ENCODE results near the gene MTNR1B.

Gene MTNR1B

DNA sequence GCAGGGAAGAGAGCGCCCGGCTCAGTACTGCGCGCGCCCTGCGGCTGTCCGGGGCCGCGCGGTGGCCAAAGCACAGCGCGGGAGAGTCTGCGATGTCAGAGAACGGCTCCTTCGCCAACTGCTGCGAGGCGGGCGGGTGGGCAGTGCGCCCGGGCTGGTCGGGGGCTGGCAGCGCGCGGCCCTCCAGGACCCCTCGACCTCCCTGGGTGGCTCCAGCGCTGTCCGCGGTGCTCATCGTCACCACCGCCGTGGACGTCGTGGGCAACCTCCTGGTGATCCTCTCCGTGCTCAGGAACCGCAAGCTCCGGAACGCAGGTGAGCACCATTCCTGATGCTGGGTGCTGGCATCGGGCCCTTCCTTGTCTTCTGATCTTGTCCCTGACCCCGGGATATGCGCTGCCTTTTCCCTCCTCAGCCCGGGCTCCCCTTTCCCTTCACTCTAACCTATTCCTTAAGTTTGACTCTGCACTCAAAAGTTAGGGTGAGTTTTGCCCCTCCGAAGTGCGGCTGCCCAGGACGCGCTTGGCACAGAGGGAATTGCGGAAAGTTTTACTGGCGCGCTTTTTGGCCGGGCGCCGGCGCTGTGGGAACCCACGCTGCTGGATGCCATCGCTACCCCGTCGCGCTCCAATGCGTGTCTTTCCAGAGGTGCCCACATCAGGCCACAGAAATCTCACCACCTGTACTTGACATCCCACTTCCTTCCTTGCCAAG is at the start of gene MTNR1B:
TSS of gene MTNR1B (plus strand) at position 18 of the 714 bp plus-strand sequence. CDS start at position 93, 75 bp downstream.
- no peak for DNase-seq

DNA sequence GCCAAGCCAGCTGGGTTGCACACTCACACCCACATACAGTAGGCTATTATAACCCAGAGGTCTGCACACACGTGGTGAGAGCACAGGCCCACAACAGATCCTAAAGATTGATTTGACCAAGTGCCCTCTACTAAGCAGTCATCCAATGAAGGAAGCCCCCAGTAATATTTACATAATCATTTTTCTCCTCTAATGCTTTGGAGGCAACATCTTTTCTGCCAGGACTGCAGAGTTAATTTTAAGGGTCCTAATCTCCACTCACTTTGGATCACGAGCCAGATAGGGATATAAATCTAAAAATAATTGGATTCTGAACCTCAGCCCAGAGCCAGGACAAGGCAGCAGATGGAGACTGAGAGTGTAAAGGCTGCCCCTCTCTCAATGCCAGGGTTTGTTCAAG is 49.1 kb upstream of the MTNR1B start:
- no peak for DNase-seq

DNA sequence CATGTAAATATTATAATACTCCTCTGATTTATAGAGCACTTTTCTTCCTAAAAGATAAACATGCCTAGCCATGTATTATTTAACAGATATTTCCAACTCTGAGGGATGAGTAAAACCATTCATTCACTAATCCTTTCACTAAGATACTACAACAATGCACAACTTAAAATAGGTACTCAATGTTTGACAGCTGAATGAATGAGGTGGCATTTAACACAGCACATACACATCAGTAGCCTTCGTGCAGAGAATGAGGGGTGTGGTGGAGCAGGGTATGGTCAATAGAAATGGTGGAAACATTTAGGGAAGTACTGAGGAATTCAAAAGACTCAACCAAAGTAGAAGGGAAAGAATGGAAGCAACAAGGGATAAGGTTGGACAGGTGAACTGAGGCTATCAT is 46.7 kb upstream of the MTNR1B start:
- no peak for DNase-seq

DNA sequence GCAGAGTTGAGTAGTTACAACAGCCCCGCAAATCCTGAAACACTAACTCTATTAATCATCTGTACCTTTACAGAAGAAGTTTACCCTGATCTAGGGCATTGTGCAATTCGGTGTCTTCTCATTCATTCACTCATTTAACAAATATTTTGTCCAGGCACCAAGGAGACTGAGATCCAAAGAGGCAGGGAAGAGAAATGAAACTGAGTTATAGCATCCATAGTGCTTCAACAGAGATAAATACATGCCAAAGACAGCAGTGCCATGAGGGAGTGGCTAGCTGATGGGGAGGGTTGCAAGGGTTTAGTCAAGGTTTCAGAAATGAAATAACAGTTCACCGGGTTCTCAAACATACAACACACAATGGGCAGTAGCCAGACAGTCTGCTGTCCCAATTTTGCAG is 40.2 kb upstream of the MTNR1B start:
- DNase-seq, result no peak

DNA sequence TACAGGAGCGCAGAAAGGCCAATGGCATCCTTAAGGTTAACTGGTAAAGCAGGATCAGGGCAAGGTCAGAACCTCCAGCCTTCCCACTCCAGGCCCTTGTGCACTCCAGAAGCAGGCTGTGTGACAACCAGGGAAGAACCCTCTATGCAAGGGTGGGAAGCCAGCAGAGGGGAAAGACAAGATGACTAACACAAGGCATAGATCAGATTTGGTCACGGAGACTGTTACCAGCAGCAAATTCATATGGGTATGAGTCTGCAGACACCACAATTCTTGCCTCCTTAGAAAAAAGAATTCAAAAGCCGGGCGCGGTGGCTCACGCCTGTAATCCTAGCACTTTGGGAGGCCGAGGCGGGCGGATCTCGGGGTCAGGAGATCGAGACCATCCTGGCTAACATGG is 39.8 kb upstream of the MTNR1B start:
- no peak for DNase-seq

DNA sequence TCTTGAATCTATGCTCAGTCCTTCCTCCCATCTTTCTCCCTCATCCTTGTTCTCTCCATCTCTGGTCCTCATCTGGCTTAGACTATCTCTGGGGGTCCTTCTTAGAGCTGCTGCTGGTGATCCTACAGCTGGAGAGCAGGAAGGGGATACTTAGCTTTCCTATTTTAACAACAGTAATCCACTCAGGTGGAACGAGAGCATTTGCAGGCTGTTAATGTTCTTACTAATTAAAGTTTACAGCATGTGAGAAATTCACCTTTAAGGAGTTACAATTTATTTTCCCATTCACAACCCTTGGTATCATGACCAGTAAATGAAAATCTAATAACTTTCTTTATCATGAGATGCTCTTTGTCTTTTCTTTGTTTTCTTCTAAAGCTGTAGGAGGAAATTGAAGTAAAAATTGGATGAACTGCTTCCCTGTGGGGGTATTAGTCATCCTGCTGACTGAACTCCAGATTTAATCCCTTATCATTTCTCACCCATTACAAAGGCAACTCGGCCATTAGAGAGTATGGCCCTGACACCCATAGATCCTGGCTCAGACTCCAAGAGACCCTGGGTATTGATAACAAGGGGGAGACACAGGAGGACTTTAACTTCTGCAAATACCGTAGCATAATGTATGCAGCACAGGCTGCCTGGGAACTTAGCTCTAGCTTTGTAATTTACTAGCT is 37.6 kb upstream of the MTNR1B start:
- no peak for DNase-seq

DNA sequence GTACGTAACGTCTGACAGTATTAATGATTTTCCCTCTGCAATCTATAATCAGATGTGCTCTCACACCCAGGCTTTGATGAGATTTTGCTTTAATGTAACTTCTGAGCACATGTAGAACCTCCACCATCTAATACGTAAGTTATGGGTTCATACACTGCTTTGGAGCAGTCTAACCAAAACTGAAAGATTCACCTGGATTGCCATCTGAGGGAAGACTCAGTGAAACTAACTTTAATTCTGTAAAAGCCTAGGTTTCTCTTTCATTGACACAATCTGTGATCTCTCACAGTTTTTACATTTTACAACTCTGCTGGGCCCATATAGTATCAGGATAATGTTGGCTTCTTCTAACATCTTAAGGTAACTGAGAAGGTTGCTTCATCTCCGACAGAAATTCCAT is 30.1 kb upstream of the MTNR1B start:
- no peak for DNase-seq

DNA sequence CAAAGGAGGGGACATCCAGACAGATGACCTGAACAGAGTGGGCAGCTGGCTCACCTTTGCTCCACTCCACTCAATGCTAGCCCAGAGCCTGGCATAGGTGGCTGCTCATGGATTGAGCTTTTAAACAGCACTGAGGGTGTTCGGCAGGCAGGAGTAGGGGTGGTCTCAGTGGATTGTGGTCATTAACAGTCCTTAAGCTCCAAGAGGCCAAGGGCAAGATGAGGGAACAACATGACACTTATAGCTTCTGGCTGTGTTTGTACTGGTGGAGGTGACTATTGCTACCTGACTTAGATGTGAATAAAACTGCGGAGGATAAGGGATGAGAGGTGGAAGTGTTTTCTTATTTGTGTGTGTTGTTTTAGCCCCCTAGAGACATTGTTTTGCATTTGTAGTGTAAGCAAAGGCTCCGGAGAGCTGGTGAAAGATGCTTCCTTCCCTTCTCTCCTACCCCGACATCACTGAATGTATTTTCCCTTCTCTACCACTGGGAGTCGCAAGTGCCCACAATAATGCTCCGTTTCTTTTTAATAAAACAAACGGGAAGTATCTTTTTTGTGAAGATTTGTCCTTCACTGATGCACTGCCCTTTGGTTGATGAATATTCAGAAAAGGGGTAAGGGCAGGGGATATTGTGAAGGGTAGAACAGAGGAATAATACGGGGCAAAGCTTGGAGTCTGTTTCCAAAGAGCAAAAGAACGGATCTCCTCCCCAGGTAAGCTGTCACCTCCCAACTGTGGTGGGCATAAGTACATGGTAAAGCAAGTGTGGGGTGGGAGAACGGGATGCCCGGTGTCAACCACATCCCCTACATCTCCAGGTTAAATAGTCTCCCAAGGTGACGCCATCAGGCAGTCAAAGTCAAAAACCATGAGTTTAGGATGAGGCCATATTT is 27.5 kb upstream of the MTNR1B start:
- peak; percentile 29 for DNase-seq

DNA sequence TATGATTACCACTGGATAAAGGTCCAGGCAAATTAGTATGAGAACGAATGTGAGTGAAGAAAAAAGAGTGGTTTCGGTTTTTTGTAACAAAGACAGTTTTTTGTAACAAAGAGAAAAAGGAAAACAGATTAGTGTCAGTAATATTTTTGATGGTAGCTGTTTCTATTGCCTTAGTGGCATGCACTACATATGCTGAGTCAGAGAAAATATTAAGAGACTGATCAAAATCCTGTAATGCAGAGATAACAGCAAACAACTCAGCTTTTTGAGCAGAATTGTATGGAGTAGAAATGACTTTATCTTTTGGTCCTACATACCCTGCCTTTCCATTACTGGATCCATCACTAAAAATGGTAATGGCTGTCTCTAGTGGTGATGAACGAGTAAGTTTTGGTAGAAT is 22.7 kb upstream of the MTNR1B start:
- DNase-seq, result no peak

DNA sequence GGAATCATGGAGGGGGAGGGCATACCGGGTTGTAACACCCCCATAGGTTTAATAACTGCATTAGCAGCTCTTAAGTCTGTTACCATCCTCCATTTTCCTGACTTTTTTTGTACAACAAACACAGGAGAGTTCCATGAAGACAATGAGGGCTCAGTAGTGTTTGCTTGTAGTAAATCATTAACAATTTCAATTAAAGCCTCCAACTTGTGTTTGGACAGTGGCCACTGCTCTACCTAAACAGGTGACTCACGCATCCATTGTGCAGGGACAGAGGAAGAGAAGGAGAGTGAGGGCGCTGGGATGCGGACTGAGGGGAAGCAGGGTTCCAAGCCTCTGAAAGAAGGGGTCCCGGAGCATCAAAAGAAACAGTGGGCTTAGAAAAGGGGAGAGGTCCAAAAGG is 21.3 kb upstream of the MTNR1B start:
- no peak for DNase-seq

DNA sequence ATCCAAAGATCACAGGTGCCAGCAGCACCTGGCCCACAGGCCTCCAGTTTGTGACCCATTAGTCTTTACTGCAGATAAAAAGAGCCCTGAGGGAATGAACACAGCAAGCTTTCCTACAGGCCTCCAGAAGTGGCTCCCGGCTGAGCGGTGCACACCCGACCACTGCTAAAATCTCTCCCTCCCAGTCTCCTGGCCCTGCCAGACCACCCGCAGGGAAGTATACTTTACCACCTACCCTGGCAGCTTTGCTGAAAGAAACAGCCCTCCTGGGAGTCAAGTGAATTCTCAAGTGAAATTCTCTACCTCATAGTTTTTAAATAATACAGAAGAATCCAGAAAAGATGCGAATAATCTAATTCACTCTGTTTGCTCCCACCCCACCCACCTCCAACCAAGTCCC is 15.4 kb upstream of the MTNR1B start:
- DNase-seq, result no peak

DNA sequence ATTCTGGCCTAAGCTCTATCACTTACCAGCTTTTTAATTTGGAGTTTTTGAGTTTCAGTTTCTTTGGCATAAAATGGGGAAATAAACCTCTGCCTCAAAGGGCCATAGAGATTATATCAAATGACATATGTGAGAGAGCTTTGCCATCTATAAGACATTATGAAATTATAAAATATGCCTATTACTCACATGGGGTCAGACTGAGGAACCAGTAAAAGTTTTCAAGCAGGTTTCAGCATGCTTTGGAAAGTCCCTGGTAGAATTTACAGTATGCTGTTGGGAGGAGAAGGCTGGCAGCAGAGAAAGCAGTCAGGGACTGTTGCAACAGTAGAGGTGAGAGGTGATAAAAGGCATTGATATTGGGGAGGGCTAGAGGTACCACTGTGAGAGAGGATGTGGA is 13.6 kb upstream of the MTNR1B start:
- DNase-seq, result no peak

DNA sequence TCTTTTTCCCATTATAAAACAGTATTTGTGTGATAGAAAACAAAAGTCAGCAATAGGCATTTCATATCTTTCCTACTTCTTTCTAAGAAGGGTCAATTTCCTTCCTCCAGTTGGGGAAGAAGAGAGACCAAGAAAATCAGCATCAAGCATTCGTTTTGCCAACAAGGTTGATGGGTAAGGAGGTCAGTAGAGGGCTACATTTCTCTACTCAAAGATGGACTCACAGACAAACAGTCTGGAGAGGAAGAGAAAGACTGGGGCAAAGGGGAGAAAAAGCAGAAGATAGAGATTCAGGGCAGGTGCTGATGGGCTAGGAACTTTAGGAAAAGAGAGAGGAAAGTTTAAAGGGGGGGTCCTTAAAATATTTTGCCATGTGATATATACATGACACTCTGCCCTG is 8.6 kb upstream of the MTNR1B start:
- DNase-seq, result no peak

DNA sequence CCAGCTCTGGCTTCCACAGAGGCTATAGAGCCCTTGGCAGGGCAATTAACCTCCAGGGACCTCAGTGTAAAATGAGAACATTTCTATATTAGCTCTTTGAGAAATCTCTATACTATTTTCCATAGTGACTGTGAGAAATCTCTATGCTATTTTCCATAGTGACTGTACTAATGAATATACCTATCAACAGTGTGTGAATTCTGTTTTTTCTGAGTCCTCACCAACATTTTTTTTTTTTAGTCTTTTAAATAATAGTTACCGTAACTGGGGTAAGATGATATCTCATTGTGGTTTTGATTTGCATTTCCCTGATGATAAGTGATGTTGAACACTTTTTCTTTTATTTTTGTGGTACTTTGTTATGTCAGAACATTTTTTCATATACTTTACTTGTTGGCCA is 7.0 kb upstream of the MTNR1B start:
- DNase-seq, result no peak

DNA sequence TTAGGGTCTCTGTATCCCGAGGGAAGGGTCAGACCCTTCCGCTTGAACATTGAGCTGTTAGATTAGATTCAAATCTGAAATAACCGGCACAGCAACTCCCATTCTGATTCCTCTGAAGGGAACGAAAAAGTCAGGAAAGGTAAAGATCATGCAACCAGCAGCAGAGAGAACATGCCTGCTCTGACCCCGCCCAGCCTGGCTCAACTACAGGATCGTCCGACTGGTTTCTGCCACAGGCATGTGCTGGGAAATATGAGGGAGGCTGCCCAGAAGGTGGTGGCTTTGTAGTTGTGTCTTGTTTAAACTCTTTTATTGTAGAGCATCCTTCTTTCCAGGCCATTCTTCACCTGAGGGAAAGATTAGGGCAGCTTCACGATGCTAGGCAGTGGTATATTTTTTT is 5.0 kb upstream of the MTNR1B start:
- DNase-seq, result no peak

DNA sequence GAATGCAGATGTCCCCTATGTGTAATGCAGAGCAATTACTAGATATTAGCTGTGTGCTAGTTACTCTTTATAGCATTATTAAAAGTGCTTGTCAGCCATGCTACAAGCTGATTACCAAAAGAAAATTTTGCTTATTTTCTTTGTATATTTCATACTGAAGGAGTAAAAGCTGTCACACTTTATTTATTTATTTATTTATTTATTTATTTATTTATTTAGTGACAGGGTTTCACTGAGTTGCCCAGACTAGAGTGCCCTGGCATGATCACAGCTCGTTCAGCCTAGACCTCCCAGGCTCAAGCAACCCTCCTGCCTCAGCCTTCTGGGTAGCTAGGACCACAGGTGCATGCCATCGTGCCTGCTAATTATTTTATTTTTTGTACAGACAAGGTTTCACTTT is 4.3 kb upstream of the MTNR1B start:
- no peak for DNase-seq

DNA sequence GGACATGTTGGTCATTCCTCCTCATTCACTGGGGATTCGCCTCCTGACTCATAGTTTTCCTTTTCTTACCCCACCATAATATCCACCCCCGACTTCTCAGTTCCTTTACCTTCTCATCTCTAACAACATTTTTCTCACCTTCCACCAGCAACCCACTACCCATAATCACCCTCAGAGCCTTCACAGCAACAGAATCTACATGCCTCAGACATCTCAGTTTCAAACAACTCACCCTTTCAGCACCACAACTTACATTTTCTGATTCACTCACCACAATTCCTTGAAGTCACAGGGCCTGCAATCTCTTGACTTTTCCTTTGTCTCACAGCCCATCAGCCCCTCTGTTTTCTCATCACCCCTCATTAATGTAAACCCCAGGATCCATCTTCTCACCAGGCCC is 2.3 kb upstream of the MTNR1B start:
- DNase-seq, result no peak

DNA sequence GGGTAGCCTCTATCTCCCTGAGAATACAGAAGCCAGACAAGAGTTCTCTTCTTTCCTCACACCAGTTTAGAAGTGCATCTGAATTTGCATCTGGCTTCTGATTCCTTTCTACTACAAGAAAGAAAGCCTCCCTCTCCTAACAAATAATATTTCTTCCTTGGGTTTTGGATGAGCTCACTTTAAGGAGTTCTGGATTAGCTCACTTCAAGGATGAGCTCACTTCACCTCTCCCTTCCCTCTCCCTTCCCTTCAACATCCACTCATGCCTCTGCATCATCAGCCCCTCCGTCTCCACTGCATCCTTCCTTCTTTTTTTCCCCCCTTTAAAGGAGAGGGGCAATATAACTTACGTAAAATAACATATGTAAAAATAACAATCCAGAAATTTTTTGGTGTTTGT is 1.6 kb upstream of the MTNR1B start:
- no peak for DNase-seq

DNA sequence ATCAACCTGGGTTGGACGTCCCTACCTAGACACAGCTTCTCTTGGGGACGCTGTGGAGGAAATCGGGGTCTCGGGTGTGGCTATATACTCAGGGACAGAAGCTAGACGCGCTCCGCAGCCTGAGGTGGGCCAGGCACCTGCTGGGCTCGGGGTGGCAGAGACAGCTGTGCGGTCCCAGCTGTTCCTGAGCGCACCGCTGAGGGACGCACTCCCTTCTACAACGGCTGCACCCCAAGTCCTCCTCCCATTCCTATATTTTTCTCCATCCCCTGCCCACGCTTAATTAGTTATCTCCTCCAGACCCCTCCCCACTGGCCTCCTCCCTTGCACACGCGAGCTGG is 188 bp upstream of the MTNR1B start:
- no peak for DNase-seq

DNA sequence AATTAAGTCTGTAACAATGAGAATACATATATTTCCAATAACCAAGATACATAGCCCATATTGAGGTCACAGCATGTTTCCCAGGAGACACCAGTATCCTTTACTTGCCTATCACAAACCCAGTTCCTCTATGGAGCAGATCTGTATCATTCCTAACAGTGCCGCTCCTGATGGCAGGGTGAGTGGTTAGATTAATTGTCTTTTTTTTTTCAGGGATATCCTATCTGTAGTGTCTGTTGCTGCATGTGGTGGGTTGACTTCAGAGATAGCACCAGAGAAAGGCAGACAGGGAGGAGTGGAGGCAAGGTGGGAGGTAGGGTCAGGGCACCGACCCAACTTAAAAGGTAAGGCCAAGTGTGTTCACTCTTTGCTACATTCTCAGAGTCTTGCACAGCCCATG is 2.8 kb downstream of the MTNR1B start:
- no peak for DNase-seq

DNA sequence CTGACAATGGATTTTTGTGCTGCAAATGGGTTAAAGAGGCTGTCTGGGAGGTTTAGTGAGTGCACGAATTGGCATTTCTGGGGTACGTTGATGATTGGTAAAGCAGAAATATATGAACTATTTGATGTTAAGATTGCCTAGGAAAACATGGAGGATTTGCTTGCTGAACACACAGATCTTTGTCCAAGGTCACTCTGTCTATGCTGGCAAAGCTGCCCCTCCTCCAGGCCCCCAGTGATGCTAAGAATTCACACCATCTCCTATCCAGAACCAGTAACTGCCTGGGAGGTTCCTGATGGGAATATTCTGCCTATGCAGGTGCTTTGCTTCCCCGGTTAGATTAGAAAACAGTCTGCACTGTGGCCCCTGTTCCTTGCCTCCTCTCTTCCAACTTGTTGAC is 5.8 kb downstream of the MTNR1B start:
- DNase-seq, result no peak

DNA sequence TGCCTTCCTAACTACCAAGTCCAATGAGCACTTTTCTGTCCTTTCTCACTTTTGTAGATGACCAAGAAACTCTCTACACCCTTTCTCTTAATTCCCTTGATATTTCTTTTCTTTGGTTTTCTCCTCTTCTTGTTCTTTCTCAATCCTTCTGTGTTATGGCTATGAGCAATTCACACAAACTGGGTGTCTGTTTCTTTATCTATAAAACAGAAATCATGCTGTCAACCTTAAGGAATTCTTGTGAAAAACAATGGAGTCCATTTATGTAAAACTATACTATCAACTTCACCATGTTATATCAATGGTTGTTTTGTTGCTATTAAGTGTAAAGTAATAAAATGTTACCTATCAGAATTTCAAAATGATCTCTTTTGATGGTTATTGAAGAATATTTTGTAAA is 7.2 kb downstream of the MTNR1B start:
- DNase-seq, result no peak

DNA sequence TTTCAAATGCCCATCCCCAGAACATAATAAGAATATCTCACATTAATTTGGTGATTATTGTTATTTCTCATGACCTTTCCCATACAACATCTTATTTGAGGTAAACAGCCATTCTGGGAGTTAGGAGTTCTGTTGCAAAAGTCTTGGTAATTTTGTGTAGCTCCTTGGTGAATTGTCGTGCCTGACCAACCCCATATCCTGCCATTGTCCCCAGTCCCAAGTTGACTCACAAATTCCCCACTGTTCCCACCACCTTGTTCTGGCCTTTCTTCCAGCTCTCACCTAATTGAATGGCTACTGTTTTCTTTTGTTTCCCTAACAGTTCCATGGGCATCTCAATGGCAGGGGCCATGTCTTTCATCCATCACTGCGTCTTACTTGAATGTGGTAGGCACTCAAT is 8.0 kb downstream of the MTNR1B start:
- no peak for DNase-seq
